Activated CD4-positive, alpha-beta T cell treated with anti-CD3 and anti-CD28 coated beads, Interleukin-2, Interleukin-4, amounts not matched to agents 100 ng/mL and 50 ng/mL, durations not matched to agents 16 hours and 8 hours (primary cell): ENCODE results near the gene INSIG1.

Source experiments
- DNase-seq: peaks from one replicate; pipeline ENCODE4 v3.0.0-alpha.2; 2020; ENCODE audit warnings: low spot score

Gene INSIG1

GRCh38 chr7:155297517-155298287 lies at the start of gene INSIG1:
Gene INSIG1 (plus strand): TSS chr7:155297878. CDS start chr7:155298286, 408 bp downstream.
- peak; percentile 93 for DNase-seq

- no peak for DNase-seq
Observed at GRCh38 chr7:155248366-155248756, 49.3 kb upstream of the INSIG1 start.

GRCh38 chr7:155251831-155252230 lies 45.8 kb upstream of the INSIG1 start:
- DNase-seq, result no peak

GRCh38 chr7:155252444-155252887 lies 45.2 kb upstream of the INSIG1 start:
- DNase-seq, result no peak

- DNase-seq, result no peak
Observed at GRCh38 chr7:155252892-155253501, 44.7 kb upstream of the INSIG1 start.

GRCh38 chr7:155254018-155254417 lies 43.7 kb upstream of the INSIG1 start:
- DNase-seq, result no peak

GRCh38 chr7:155255071-155255470 lies 42.6 kb upstream of the INSIG1 start:
- no peak for DNase-seq

GRCh38 chr7:155255621-155256020 lies 42.1 kb upstream of the INSIG1 start:
- no peak for DNase-seq

GRCh38 chr7:155256081-155256760 lies 41.5 kb upstream of the INSIG1 start:
- DNase-seq, result no peak

- no peak for DNase-seq
Observed at GRCh38 chr7:155256761-155257481, 40.8 kb upstream of the INSIG1 start.

- no peak for DNase-seq
Observed at GRCh38 chr7:155257482-155258225, 40.0 kb upstream of the INSIG1 start.

GRCh38 chr7:155258226-155258560 lies 39.5 kb upstream of the INSIG1 start:
- DNase-seq, result no peak

GRCh38 chr7:155259866-155260497 lies 37.7 kb upstream of the INSIG1 start:
- DNase-seq, result no peak

GRCh38 chr7:155260498-155260872 lies 37.2 kb upstream of the INSIG1 start:
- DNase-seq, result no peak

- no peak for DNase-seq
Observed at GRCh38 chr7:155261031-155261985, 36.4 kb upstream of the INSIG1 start.

GRCh38 chr7:155262031-155262430 lies 35.6 kb upstream of the INSIG1 start:
- DNase-seq, result no peak

- no peak for DNase-seq
Observed at GRCh38 chr7:155263051-155263450, 34.6 kb upstream of the INSIG1 start.

GRCh38 chr7:155263581-155264143 lies 34.0 kb upstream of the INSIG1 start:
- DNase-seq, result no peak

GRCh38 chr7:155265144-155265543 lies 32.5 kb upstream of the INSIG1 start:
- DNase-seq, result no peak

- no peak for DNase-seq
Observed at GRCh38 chr7:155265961-155266360, 31.7 kb upstream of the INSIG1 start.
